Vagina (tissue), 2 donors: ENCODE results near the gene TAF6. TPM values are rescaled to one million over a fixed set of nuclear protein-coding genes. Genes with fewer than 3 reads are reported as not detected.
A peak's percentile ranks its signal among the peaks of the same experiment; 100 is the strongest.

Source experiments
- DNase-seq, 2 donors: peaks; one replicate each; pipeline ENCODE4 v3.0.0-alpha.2; 2017; ENCODE audit errors: extremely low spot score in 2 of 2
- H3K27ac ChIP-seq: fragments of 200-600 bp; sonication (generic); one replicate; pipeline ENCODE4 v1.5.1; 2019
- H3K27me3 ChIP-seq: fragments of 200-600 bp; sonication (generic); one replicate; pipeline ENCODE4 v1.5.1; 2019
- H3K36me3 ChIP-seq, 2 donors: fragments of 200-600 bp; sonication (generic); one replicate each; pipeline ENCODE4 v1.5.1; 2017 to 2019
- H3K4me1 ChIP-seq: fragments of 200-600 bp; sonication (generic); one replicate; pipeline ENCODE4 v1.5.1; 2019
- H3K4me3 ChIP-seq, 2 donors: fragments of 200-600 bp; sonication (generic); 1 replicate in 1 of 2; 2 replicates in 1 of 2; pipeline ENCODE4 v1.5.1; 2016 to 2019
- H3K9me3 ChIP-seq: fragments of 200-600 bp; sonication (generic); one replicate; pipeline ENCODE4 v1.5.1; 2019
- CTCF ChIP-seq, 3 experiments: fragments of 450-650 bp in 2 of 3; fragments of 200-600 bp in 1 of 3; sonication (generic) in 1 of 3; IDR thresholded peaks; one replicate each; pipeline ENCODE4 v1.5.1; 2017 to 2019; ENCODE audit warnings: antibody characterized with exemption in 3 of 3, mild to moderate bottlenecking in 2 of 3, moderate library complexity in 2 of 3
- POLR2A ChIP-seq, 2 donors: fragments of 450-650 bp; IDR thresholded peaks; one replicate each; pipeline ENCODE4 v1.6.1; 2017; ENCODE audit warnings: antibody characterized with exemption in 2 of 2, mild to moderate bottlenecking in 2 of 2, moderate library complexity in 2 of 2
- POLR2AphosphoS5 ChIP-seq, 2 donors: sonication (generic); formaldehyde crosslinking; IDR thresholded peaks; one replicate each; pipeline ENCODE4 v1.9.0; 2017; ENCODE audit warnings: antibody characterized with exemption in 2 of 2, mild to moderate bottlenecking in 2 of 2, low read depth in 1 of 2; ENCODE audit not compliant: insufficient read depth in 1 of 2
- intact Hi-C: fragments of 100-400 bp; cut with DNase I; formaldehyde crosslinking; loops from one replicate; pipeline ENCODE4 v1.15.1; 2023
- total RNA-seq: library from RNA; depleted of rRNA; stranded (reverse); fragments of >200 nt; gene quantifications from one replicate; pipeline ENCODE4 v1.2.3, GENCODE V29; 2016

The TAF6 gene
- total RNA-seq, 1 donor from 2014 or later: 54.3 TPM

GRCh38 chr7:100081535-100082102 is 37.5 kb downstream of the TAF6 start, which contains the start of gene ZNF3:
Gene ZNF3 (minus strand): TSS chr7:100081723. CDS start chr7:100077357, 4,366 bp downstream.
- peak; percentile 86 to 94 for TF ChIP-seq POLR2AphosphoS5 (IDR thresholded peaks at IDR 0.05; ENCODE audit: insufficient read depth in 1 of 2, low read depth in 1 of 2)
- TF ChIP-seq CTCF (IDR thresholded peaks at IDR 0.05): peak; percentile 65 to 97 (median 92)
- TF ChIP-seq POLR2A (IDR thresholded peaks at IDR 0.05): peak in 1 of 2 donors; percentile 20
- Histone ChIP-seq H3K4me3 (peak within 1 kb of the TSS; percentile 79 to 85), H3K9me3 (no peaks in the 10 kb centered on the region), H3K36me3 (peaks cover 0 to 19% of the 10 kb centered on the region in 2 donors), H3K27me3 (no peaks in the 10 kb centered on the region), H3K27ac (peak within 1 kb of the TSS; percentile 71), H3K4me1 (peaks cover 39% of the 10 kb centered on the region)
- DNase-seq: peak in 1 of 2 donors; percentile 99
- intact Hi-C loops: loop anchor here (5.0 kb wide), 1 partner anchor 89 kb away; no protein-coding TSS in a partner anchor

GRCh38 chr7:100080907-100081534 is 38.1 kb downstream of the TAF6 start:
- no peak for DNase-seq
- H3K4me3 ChIP-seq: peak overlapping the region; percentile 79 to 85
- H3K4me1 ChIP-seq: peaks cover 39% of the 10 kb centered on the region
- peaks cover 0 to 25% of the 10 kb centered on the region in 2 donors for H3K36me3 ChIP-seq
- peak overlapping the region; percentile 71 for H3K27ac ChIP-seq
- no peak for TF ChIP-seq POLR2A (IDR thresholded peaks at IDR 0.05)
- TF ChIP-seq POLR2AphosphoS5 (IDR thresholded peaks at IDR 0.05; ENCODE audit: insufficient read depth in 1 of 2, low read depth in 1 of 2): no peak
- TF ChIP-seq CTCF (IDR thresholded peaks at IDR 0.05): no peak
- H3K9me3 ChIP-seq: no peaks in the 10 kb centered on the region
- H3K27me3 ChIP-seq: no peaks in the 10 kb centered on the region
- intact Hi-C loops: loop anchor here (5.0 kb wide), 1 partner anchor 89 kb away; no protein-coding TSS in a partner anchor

- no peak for DNase-seq
- H3K4me3 ChIP-seq: no peak overlapping the region
- no peaks in the 10 kb centered on the region for H3K9me3 ChIP-seq
- no peak overlapping the region for H3K27ac ChIP-seq
- no peaks in the 10 kb centered on the region for H3K27me3 ChIP-seq
- H3K4me1 ChIP-seq: peaks cover 39% of the 10 kb centered on the region
- peaks cover 0 to 44% of the 10 kb centered on the region in 2 donors for H3K36me3 ChIP-seq
- intact Hi-C loops: no loop called here
- TF ChIP-seq CTCF (IDR thresholded peaks at IDR 0.05) (no peak), POLR2AphosphoS5 (IDR thresholded peaks at IDR 0.05; ENCODE audit: insufficient read depth in 1 of 2, low read depth in 1 of 2) (no peak)
Measured at GRCh38 chr7:100079024-100079560, 40.1 kb downstream of the TAF6 start.

GRCh38 chr7:100077205-100077604 is 42.0 kb downstream of the TAF6 start:
- Histone ChIP-seq H3K4me3 (no peak overlapping the region), H3K36me3 (peaks cover 0 to 63% of the 10 kb centered on the region in 2 donors)
- TF ChIP-seq POLR2AphosphoS5 (IDR thresholded peaks at IDR 0.05; ENCODE audit: insufficient read depth in 1 of 2, low read depth in 1 of 2) (no peak), CTCF (IDR thresholded peaks at IDR 0.05) (no peak), POLR2A (IDR thresholded peaks at IDR 0.05) (no peak)

More at GRCh38 chr7:100077205-100077604, 42.0 kb downstream of the TAF6 start:
- H3K27me3 ChIP-seq: no peaks in the 10 kb centered on the region
- intact Hi-C loops: no loop called here
- peaks cover 4% of the 10 kb centered on the region for H3K9me3 ChIP-seq
- H3K4me1 ChIP-seq: peaks cover 32% of the 10 kb centered on the region
- DNase-seq: no peak
- no peak overlapping the region for H3K27ac ChIP-seq
